Kidney (tissue), 14 donors: Measurements from ENCODE around the gene LNPK. TPM values are rescaled to one million over a fixed set of nuclear protein-coding genes. Genes with fewer than 3 reads are reported as not detected.

Source experiments
- DNase-seq, 5 donors: peaks; one replicate each; pipeline ENCODE4 v3.0.0-alpha.2; 2013 to 2020
- FAIRE-seq: peaks from 2 replicates; lab custom pipeline; 2012; peaks lifted over from hg19 to GRCh38; lab: Jason Lieb, UNC
- H3K27ac ChIP-seq, 2 donors: one replicate each; pipeline ENCODE4 v1.7.0; 2013; ENCODE audit warnings: low read depth in 2 of 2, low read length in 2 of 2, inconsistent platforms in 1 of 2
- H3K27me3 ChIP-seq: one replicate; pipeline ENCODE4 v1.7.1; 2013; ENCODE audit warnings: low read length, inconsistent platforms; ENCODE audit not compliant: control insufficient read depth, insufficient read depth
- H3K36me3 ChIP-seq, 3 donors: one replicate each; pipeline versions ENCODE4 v1.7.0 to v1.7.1; 2013; ENCODE audit warnings: low read length in 3 of 3, control low read depth in 1 of 3, inconsistent platforms in 1 of 3; ENCODE audit not compliant: insufficient read depth in 3 of 3, control insufficient read depth in 2 of 3
- H3K4me1 ChIP-seq, 3 donors: one replicate each; pipeline versions ENCODE4 v1.7.0 to v1.7.1; 2013; ENCODE audit warnings: low read length in 3 of 3, inconsistent platforms in 1 of 3, low read depth in 1 of 3; ENCODE audit not compliant: control insufficient read depth in 2 of 3, insufficient read depth in 2 of 3
- H3K4me3 ChIP-seq, 3 donors: one replicate each; pipeline versions ENCODE4 v1.7.0 to v1.8.1; 2013; ENCODE audit warnings: low read length in 3 of 3, control low read depth in 1 of 3, inconsistent platforms in 1 of 3
- H3K9ac ChIP-seq, 3 donors: one replicate each; pipeline versions ENCODE4 v1.7.0 to v1.7.1; 2013; ENCODE audit warnings: low read length in 3 of 3, control low read depth in 1 of 3, inconsistent platforms in 1 of 3
- H3K9me3 ChIP-seq, 3 donors: one replicate each; pipeline versions ENCODE4 v1.7.0 to v1.7.1; 2013; ENCODE audit warnings: low read length in 3 of 3, control low read depth in 1 of 3, inconsistent platforms in 1 of 3; ENCODE audit not compliant: control insufficient read depth in 2 of 3, insufficient read depth in 1 of 3
- CTCF ChIP-seq: IDR thresholded peaks from 3 replicates; pipeline ENCODE4 v1.5.1; 2012; ENCODE audit warnings: mild to moderate bottlenecking, moderate library complexity, borderline replicate concordance; ENCODE audit not compliant: insufficient read depth; ENCODE audit errors: extremely low read depth
- intact Hi-C: fragments of 100-400 bp; cut with DNase I; formaldehyde crosslinking; loops from one replicate; pipeline ENCODE4 v1.11.1; 2022
- polyA plus RNA-seq: library from polyadenylated mRNA; stranded (reverse); fragments of 350-450 nt; fragmentation: Illumina TruSeq; extraction: RNeasy Lipid Tissue Mini Kit (QIAGEN cat#74804); gene quantifications from one replicate; pipeline ENCODE4 v1.2.3, GENCODE V29; 2014; ENCODE audit warnings: low read depth, low replicate concordance; ENCODE audit not compliant: insufficient read depth
- total RNA-seq: library from RNA; stranded (reverse); fragmentation: NEBNext Ultra II Directional; extraction: Animal tissue kit (Norgen Biotek cat#: 25700); gene quantifications from one replicate; pipeline ENCODE4 v1.2.1, GENCODE V29; 2021
- donor health status: control.
- donor health status: control.
- donor health status: control.
- donor health status: control.
- donor health status: control.
- donor health status: DM: yes; HTN: yes; CAD: no.
- donor health status: Normal renal cell carcinoma (clear cell type).

LNPK gene
- total and polyA plus RNA-seq, 2 donors from 2014 or later = 5.1 to 29.0 TPM

GRCh38 chr2:175935289-175936181 lies 66.5 kb downstream of the LNPK start:
- no peaks in the 10 kb centered on the region for H3K4me1 ChIP-seq
- no peaks in the 10 kb centered on the region for H3K27me3 ChIP-seq
- intact Hi-C loops = no loop called here
- no peak for TF ChIP-seq CTCF
- H3K9me3 ChIP-seq = no peaks in the 10 kb centered on the region
- H3K27ac ChIP-seq = no peak overlapping the region
- peaks cover 0 to 4% (median 3%) of the 10 kb centered on the region in 3 donors for H3K36me3 ChIP-seq
- H3K9ac ChIP-seq = no peak overlapping the region
- DNase-seq = no peak
- no peak overlapping the region for H3K4me3 ChIP-seq
- no peak for FAIRE-seq

- no peak for FAIRE-seq
- peaks cover 0 to 4% (median 3%) of the 10 kb centered on the region in 3 donors for H3K36me3 ChIP-seq
- no peak for TF ChIP-seq CTCF
- no peak overlapping the region for H3K27ac ChIP-seq
- DNase-seq = no peak
- intact Hi-C loops = no loop called here
- H3K4me3 ChIP-seq = no peak overlapping the region
- H3K9me3 ChIP-seq = no peaks in the 10 kb centered on the region
- no peaks in the 10 kb centered on the region for H3K27me3 ChIP-seq
- H3K9ac ChIP-seq = no peak overlapping the region
- no peaks in the 10 kb centered on the region for H3K4me1 ChIP-seq
Measured at GRCh38 chr2:175932675-175933074, 69.4 kb downstream of the LNPK start.

- Histone ChIP-seq H3K4me3 (no peak overlapping the region), H3K9ac (no peak overlapping the region)
- DNase-seq = peak in 2 of 5 donors; percentile 23 to 34
Measured at GRCh38 chr2:175931805-175932204, 70.3 kb downstream of the LNPK start.

More at GRCh38 chr2:175931805-175932204, 70.3 kb downstream of the LNPK start:
- Histone ChIP-seq H3K27me3 (no peaks in the 10 kb centered on the region), H3K9me3 (no peaks in the 10 kb centered on the region), H3K36me3 (peaks cover 2 to 5% (median 4%) of the 10 kb centered on the region in 3 donors), H3K27ac (no peak overlapping the region), H3K4me1 (no peaks in the 10 kb centered on the region)
- no peak for FAIRE-seq
- intact Hi-C loops = no loop called here
- TF ChIP-seq CTCF = no peak
